ENCODE data around the gene PGBD1. TPM values are rescaled to one million over a fixed set of nuclear protein-coding genes. Genes with fewer than 3 reads are reported as not detected.

The PGBD1 gene
- total RNA-seq, 1 donor from 2014 or later, result 3.0 TPM

GRCh38 chr6:28335040-28335563 lies 53.7 kb downstream of the PGBD1 start:
- no peak for DNase-seq

- peak; percentile 98 for DNase-seq
Measured at GRCh38 chr6:28335564-28336283, 54.4 kb downstream of the PGBD1 start, which contains the start of gene ZSCAN31. Gene ZSCAN31, minus strand, starts transcription at chr6:28336148. Its CDS starts 6,465 bp downstream, at chr6:28329683.

GRCh38 chr6:28336284-28337120 lies 55.1 kb downstream of the PGBD1 start:
- DNase-seq, result peak; percentile 78

GRCh38 chr6:28337121-28337520 lies 55.7 kb downstream of the PGBD1 start:
- DNase-seq, result no peak

GRCh38 chr6:28340310-28341095 lies 59.1 kb downstream of the PGBD1 start:
- DNase-seq, result no peak

GRCh38 chr6:28343898-28344677 lies 62.7 kb downstream of the PGBD1 start:
- DNase-seq, result no peak

- DNase-seq, result no peak
Measured at GRCh38 chr6:28345201-28345600, 63.8 kb downstream of the PGBD1 start.

- DNase-seq, result no peak
Measured at GRCh38 chr6:28347119-28347518, 65.7 kb downstream of the PGBD1 start.

GRCh38 chr6:28349344-28349891 lies 68.0 kb downstream of the PGBD1 start:
- DNase-seq, result no peak

- peak; percentile 57 for DNase-seq
Measured at GRCh38 chr6:28349892-28350737, 68.7 kb downstream of the PGBD1 start, which contains the start of gene ZKSCAN3. Gene ZKSCAN3, plus strand, starts transcription at chr6:28349947. Its CDS starts 9,640 bp downstream, at chr6:28359587.

- no peak for DNase-seq
Measured at GRCh38 chr6:28351087-28351486, 69.7 kb downstream of the PGBD1 start.

GRCh38 chr6:28351493-28351925 lies 70.1 kb downstream of the PGBD1 start:
- no peak for DNase-seq

Small RNA genes lying within 50 kb of the gene (small RNA-seq; reads per million reads assigned to genes)
- gene AL021997.1 (ENCODE audit: low replicate concordance) (not detected), gene AL021997.2 (ENCODE audit: low replicate concordance) (not detected)

Other genes with a start within 250 kb of the PGBD1 start
- 1.3 TPM for gene ZNF165, start 201.0 kb upstream of the PGBD1 start, total RNA-seq
- gene ZSCAN16, start 157.0 kb upstream of the PGBD1 start, total RNA-seq, result 2.8 TPM
- 18.1 TPM for gene ZKSCAN8, start 139.7 kb upstream of the PGBD1 start, total RNA-seq
- gene ZSCAN9, start 56.3 kb upstream of the PGBD1 start, total RNA-seq, result 9.9 TPM
- gene ZKSCAN4, start 29.3 kb upstream of the PGBD1 start, total RNA-seq, result 4.5 TPM
- 0.79 TPM for gene NKAPL, start 22.3 kb upstream of the PGBD1 start, total RNA-seq
- 15.3 TPM for gene ZSCAN26, start 14.4 kb upstream of the PGBD1 start, total RNA-seq
- 10.1 TPM for gene ZSCAN31, start 54.6 kb downstream of the PGBD1 start, total RNA-seq
- gene ZKSCAN3, start 68.4 kb downstream of the PGBD1 start, total RNA-seq, result 4.7 TPM
- gene ZSCAN12, start 118.2 kb downstream of the PGBD1 start, total RNA-seq, result 8.1 TPM
- gene ZSCAN23, start 161.9 kb downstream of the PGBD1 start, total RNA-seq, result 5.1 TPM
- gene GPX6, start 234.2 kb downstream of the PGBD1 start, total RNA-seq, result not detected
- gene GPX5, start 244.3 kb downstream of the PGBD1 start, total RNA-seq, result not detected

All from skin of body (tissue), 3 donors.